ENCODE measurements around the gene MYH2. TPM values are rescaled to one million over a fixed set of nuclear protein-coding genes. Genes with fewer than 3 reads are reported as not detected.

MYH2 gene
- total RNA-seq (2022; extraction: Qiagen RNA extraction; ENCODE audit: low read depth) = not detected in 5 replicates

DNA sequence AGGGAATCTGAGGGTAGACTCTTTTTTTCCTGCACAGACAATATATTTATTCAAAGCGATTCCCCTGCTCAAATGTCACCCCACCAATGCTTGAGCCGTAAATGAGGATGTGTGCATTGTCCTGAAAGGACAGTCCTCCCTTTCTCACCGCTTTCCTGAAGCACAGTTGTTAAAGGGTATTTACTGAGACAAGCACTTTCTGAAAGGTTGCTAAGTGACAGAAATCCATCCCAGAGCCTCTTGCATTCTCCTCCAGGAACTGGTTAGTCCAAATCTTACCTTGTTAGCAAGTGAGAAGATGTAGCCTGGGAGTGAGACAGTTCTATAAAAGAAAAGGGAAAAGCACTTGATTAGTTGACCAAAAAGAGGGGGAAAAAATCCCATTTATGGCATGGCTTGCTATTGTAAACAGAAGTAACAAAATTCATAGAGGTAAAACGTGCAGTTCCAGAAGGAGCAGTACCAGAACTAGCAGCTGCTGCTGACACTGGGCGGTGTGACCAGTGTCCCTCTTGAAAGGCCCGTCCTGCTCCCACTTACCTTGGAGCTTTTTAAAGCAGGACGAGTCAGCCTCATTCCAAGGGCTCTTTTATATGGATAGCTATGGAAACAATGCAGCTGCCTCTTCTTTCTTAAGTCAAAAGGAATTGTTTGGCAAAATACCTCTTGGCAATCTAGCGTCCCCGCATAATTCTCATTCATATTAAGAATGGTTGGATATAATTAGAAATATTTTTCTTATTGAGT is at the start of gene MYH2:
MYH2 (minus strand) TSS at position 563 of the 747 bp plus-strand sequence. CDS start 1,738 bp downstream, outside the sequence.

DNA sequence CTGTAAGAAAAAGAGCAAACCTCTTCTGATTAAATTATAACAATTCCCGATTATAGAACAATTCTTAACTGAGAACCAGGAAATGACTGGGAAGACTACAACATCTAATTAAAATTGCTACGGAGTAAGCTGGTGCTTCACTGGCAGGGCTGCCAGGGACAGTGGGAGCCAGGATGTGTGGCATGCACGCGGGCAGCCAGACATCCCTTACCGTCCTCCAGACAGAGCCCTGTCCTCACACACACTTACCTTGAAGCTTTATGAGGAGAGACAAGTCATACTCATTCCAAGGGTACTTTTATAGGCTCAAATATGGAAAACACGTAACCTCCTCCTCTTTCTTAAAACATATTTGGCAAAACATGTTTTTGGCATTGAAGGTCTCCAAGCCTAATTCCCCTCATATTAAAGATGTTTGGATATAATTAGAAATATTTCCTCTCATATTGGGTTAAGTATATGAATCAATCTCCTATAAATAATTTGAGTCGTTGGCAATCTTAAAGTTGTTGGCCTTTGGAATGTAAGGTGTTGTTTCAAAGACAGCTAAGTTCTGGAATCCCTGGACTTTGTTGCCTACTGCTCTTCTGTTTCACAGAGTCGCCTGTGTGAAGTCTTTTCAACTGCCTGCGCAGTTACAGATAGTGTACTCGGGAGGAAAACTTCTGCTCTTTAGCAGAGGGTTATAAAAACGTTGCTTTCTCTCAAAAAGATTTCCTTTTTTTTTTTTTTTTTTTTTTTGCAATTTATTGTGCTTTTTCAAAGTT is 31.0 kb downstream of the MYH2 start, which contains the start of gene MYH1:
MYH1 (minus strand) TSS at position 272 of the 767 bp plus-strand sequence. CDS start 1,900 bp downstream, outside the sequence.

Other genes starting within 250 kb of the MYH2 start
- gene MYH13, start 176.7 kb downstream of the MYH2 start, total RNA-seq (2022; extraction: Qiagen RNA extraction; ENCODE audit: low read depth) = not detected in 5 replicates
- not detected in 5 replicates for gene MYH8, start 127.7 kb downstream of the MYH2 start, total RNA-seq (2022; extraction: Qiagen RNA extraction; ENCODE audit: low read depth)
- gene MYH4, start 80.1 kb downstream of the MYH2 start, total RNA-seq (2022; extraction: Qiagen RNA extraction; ENCODE audit: low read depth) = not detected in 5 replicates
- not detected in 5 replicates for gene MYH1, start 31.1 kb downstream of the MYH2 start, total RNA-seq (2022; extraction: Qiagen RNA extraction; ENCODE audit: low read depth)
- gene MYH3, start 107.7 kb upstream of the MYH2 start, total RNA-seq (2022; extraction: Qiagen RNA extraction; ENCODE audit: low read depth) = 0.50 to 1.6 TPM (median 1.1 TPM) in 5 replicates
- 54.8 to 60.6 TPM (median 60.0 TPM) in 5 replicates for gene SCO1, start 147.9 kb upstream of the MYH2 start, total RNA-seq (2022; extraction: Qiagen RNA extraction; ENCODE audit: low read depth)
- gene ADPRM, start 147.9 kb upstream of the MYH2 start, total RNA-seq (2022; extraction: Qiagen RNA extraction; ENCODE audit: low read depth) = 5.7 to 9.2 TPM (median 8.0 TPM) in 5 replicates
- 2.1 to 3.4 TPM (median 2.9 TPM) in 5 replicates for gene TMEM220, start 180.4 kb upstream of the MYH2 start, total RNA-seq (2022; extraction: Qiagen RNA extraction; ENCODE audit: low read depth)

All from A549 treated with RU486 at 1 μM for 4 hours (cell line).